Measurements from ENCODE around the gene RUFY2.

DNA sequence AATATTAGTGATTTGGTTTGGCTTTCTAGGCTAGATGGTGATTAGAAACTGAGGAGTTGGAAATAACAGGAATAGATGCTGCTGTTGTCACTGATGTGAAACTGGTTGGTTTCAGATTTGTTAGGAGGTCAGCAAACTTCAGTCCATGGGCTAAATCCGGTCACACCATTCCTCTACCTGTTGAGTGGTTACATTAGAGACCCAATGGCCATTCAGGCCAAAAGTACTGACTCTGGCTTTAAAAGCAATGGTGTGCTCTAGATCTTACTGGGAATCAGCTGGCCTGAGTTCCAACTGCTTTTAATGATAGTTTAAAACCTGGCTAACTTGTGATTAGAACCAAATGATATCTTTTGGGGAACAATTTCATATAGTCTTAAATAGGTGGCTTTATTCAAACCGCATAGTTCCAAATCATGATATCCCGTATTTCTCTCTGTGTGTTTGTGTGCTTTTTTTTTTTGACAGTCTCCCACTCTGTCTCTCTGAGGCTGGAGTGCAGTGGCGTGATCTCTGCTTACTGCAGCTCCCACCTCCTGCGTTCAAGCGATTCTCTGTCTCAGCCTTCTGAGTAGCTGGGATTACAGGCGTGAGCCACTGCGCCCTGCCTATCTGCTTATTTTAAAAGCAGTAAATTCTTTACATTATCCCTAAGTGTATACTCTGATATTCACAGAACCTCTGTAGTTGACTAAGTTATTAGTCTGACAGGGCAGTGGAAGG is 66.6 kb downstream of the RUFY2 start:
- TF ChIP-seq, protein P1, sequence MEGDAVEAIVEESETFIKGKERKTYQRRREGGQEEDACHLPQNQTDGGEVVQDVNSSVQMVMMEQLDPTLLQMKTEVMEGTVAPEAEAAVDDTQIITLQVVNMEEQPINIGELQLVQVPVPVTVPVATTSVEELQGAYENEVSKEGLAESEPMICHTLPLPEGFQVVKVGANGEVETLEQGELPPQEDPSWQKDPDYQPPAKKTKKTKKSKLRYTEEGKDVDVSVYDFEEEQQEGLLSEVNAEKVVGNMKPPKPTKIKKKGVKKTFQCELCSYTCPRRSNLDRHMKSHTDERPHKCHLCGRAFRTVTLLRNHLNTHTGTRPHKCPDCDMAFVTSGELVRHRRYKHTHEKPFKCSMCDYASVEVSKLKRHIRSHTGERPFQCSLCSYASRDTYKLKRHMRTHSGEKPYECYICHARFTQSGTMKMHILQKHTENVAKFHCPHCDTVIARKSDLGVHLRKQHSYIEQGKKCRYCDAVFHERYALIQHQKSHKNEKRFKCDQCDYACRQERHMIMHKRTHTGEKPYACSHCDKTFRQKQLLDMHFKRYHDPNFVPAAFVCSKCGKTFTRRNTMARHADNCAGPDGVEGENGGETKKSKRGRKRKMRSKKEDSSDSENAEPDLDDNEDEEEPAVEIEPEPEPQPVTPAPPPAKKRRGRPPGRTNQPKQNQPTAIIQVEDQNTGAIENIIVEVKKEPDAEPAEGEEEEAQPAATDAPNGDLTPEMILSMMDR (conservative IDR thresholded peaks at IDR 0.05 in 1 of 2, IDR thresholded peaks at IDR 0.05 in 1 of 2; ENCODE audit: extremely low read depth in 1 of 2, insufficient read depth in 1 of 2, low read depth in 1 of 2, low read length in 2 of 2) = no peak
- no peak for TF ChIP-seq EZH2 (IDR thresholded peaks at IDR 0.05; ENCODE audit: borderline replicate concordance, low read length)
